Non-pigmented ciliary epithelial cell (primary cell): ENCODE measurements around the gene SNX10.

Experiments
- DNase-seq: peaks from one replicate; pipeline ENCODE4 v3.0.0-alpha.2; 2010; ENCODE audit warnings: low read depth

Gene SNX10

DNA sequence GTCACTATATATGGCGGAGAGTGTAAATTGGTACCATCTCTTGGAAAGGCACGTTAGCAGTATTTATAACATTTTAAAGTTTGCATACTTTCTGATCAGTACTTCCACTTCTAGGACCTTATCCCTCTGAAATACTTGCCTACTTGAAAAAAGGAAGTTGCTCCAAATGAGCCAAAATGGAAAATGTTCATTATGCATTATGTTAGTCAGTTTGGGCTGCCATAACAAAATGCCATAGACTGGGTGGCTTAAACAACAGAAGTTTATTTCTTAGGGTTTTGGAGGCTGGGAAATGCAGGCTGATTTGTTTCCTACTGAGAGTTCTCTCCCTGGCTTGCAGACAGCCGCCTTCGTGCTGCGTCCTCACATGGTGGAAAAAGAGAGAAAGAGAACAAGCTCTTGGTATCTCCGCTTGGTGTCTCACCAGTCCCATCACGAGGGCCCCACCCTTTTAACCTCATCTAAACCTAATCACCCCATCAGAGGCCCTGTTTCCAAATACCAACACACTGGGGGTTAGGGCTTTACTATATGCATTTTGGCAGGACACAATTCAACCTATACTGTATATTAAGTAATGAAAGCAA lies 6.9 kb downstream of the SNX10 start:
- DNase-seq: no peak

DNA sequence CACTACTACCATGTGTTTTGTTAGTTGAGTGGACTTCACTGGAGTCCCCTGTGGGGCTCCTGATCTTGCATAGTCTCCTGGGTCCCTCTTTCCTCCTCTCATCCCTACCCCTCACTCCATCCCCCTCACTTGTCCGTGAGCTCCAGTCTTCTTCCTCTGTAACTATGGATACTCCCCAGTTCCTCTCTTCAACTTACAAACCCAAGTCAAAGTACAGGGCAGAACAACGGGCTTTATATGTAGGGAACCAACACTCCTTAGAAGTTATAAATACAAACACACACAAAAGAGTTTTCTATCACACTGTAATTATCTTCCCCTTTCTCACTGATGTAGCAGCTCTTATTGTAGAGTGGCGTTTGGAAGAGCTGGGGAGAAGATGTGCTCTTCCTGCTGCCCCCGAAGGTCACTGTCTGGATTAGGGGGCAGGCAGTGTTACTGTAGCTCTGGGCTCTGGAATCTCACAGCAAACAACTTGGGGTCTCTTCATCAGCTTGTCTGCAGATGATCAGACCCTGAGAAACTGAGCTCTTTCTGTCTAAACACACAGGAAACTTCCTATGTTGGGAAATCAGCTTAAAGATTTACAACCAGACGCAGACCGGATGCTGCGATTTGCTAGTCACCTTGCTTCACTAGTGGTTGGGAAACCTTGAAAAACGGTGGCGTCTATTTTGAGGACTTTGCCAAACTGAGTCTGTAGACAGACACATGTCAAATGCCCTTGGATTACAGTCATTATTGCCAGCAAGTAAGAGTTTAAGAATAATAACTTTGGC lies 13.6 kb downstream of the SNX10 start:
- DNase-seq: no peak

DNA sequence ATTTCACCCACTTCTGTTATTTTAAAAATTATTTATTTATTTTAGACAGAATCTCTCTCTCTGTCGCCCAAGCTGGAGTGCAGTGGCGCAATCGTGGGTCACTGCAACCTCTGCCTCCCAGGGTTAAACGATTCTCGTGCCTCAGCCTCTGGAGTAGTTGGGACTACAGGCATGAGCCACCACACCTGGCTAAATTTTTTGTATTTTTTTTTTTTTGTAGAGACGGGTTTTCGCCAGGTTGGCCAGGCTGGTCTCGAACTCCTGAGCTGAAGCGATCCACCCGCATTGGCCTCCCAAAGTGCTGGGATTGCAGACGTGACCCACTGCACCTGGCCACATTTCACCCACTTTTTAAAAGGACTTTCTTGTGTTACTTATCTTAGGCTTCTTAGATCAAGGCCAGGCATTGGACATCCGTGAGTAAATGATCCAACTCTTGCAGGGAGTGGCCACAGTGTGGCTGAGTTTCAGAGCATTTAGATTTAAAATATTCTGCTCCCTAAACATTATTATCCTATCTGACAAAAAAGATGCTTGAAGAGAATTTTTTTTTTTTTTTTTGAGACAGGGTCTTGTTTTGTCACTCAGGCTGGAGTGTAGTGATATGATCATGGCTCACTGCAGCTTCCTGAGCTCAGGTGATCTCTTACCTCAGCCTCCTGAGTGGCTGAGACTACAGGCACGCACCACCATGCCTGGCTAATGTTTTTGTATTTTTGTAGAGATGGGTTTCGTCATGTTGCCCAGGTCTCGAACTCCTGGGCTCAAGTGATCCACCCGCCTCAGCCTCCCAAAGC lies 14.4 kb downstream of the SNX10 start:
- no peak for DNase-seq

- no peak for DNase-seq
Observed at GRCh38 chr7:26306790-26307189, 15.1 kb downstream of the SNX10 start.

GRCh38 chr7:26307226-26307625 lies 15.6 kb downstream of the SNX10 start:
- DNase-seq: no peak

GRCh38 chr7:26307791-26308190 lies 16.1 kb downstream of the SNX10 start:
- no peak for DNase-seq

- DNase-seq: no peak
Observed at GRCh38 chr7:26308551-26308950, 16.9 kb downstream of the SNX10 start.

DNA sequence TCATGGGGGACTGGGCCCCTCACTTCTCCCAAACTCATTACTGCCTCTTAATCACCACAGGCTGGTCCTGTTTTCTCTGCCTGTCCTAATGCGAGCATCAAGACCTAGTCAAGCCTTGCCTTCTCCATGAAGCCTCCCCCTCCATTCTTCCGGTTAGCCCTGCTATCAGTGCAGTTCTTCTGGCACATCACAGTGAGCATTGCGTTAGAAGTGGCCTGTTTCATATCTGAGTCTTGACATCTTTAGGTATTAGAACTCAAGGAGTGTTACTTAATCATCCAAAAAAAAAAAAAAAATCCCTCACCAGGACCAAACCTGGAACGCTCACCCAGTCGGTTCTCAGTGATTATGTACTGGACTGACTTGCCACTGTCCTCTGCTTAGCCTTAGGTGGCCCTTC lies 17.4 kb downstream of the SNX10 start:
- DNase-seq: no peak

GRCh38 chr7:26311798-26312197 lies 20.1 kb downstream of the SNX10 start:
- DNase-seq: no peak

GRCh38 chr7:26317211-26317610 lies 25.5 kb downstream of the SNX10 start:
- DNase-seq: no peak

- no peak for DNase-seq
Observed at GRCh38 chr7:26318921-26319320, 27.3 kb downstream of the SNX10 start.

GRCh38 chr7:26319636-26320035 lies 28.0 kb downstream of the SNX10 start:
- no peak for DNase-seq

DNA sequence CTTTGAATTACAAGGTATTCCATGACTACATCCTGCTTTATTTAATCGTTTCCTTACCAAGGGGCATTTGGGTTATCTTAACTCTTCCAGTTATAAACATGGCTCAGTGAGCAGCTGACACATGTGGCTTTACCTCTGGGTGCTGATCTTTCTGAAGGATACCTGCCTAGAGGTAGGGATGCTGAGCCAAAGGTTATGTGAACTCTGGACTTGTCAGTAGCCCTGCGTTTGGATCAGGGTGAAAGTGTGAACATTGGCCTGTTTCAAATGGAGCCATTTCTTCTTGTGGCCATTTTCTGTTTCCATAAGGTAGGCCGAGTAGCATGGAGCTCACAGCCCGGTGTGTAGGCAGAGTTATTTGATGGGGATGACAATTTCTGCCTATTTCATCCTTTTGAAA lies 29.2 kb downstream of the SNX10 start:
- DNase-seq: no peak

DNA sequence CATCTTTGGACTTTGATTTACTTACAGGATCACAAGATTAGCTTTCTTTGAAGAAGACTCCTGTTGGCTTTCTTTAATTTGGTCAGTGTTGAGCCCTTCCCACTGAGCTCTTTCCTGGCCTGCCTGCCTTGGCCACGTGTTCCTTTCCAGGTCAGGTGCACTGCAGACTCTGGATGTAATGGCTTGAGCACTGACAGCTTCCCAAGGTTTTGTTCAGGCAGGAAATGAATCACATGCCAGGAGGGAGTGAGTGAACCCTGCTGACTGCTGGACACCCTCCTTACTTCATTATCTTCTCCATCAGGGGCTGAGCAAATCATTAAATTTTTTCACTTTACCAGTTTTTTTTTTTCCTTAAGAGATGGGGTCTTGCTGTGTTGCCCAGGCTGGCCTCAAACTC lies 29.8 kb downstream of the SNX10 start:
- DNase-seq: no peak

DNA sequence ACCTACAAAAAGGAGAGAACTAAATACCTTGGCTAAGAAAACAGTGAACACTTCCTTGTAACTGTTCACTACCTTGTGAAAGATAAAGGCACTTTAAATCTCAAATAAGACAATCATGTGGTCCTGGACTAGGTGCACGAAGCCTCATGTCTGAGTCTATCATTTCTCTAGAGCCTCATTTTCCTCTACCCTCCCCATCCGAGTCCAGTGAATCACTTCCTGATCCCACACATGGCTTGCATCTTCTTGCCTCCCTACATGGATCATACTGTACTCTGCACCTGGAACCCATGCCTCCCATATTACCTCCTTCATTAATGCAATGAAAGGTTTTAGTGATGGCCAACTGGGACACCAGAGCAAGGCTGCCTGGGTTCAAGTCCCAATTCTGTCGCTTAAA lies 34.5 kb downstream of the SNX10 start:
- DNase-seq: no peak

- no peak for DNase-seq
Observed at GRCh38 chr7:26328498-26329390, 37.1 kb downstream of the SNX10 start.

- DNase-seq: no peak
Observed at GRCh38 chr7:26329520-26330255, 38.0 kb downstream of the SNX10 start.

DNA sequence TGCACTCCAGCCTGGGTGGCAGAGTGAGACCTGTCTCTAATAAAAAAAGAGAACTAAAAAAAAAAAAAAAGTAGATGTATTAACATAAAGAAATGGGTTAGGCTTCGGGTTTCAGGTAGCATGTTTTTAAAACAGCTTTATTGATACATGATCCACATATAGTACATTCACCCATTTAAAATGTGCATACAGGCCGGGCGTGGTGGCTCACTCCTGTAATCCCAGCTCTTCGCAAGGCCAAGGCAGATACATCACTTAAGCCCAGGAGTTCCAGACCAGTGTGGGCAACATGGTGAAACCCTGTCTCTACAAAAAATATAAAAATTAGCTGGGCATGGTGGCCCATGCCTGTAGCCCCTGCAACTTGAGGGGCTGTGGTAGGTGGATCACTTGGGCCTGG lies 39.5 kb downstream of the SNX10 start:
- no peak for DNase-seq

DNA sequence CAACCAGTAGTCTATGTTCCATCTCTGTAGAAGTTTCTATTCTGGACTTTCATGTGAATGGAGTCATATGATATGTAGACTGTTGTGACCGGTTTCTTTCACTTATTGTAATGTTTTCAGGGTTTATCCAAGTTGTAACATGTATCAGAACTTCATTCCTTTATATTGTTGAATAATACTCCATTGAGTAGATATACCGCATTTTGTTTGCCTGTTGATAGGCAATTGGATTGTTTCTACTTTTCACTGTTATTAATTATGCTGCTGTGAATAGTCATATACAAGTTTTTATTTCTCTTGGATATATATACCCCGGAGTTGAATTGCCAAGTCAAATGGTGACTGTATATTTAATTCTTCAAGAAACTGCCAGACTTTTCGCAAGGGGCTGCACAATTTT lies 40.1 kb downstream of the SNX10 start:
- DNase-seq: no peak

GRCh38 chr7:26332698-26333097 lies 41.0 kb downstream of the SNX10 start:
- no peak for DNase-seq

DNA sequence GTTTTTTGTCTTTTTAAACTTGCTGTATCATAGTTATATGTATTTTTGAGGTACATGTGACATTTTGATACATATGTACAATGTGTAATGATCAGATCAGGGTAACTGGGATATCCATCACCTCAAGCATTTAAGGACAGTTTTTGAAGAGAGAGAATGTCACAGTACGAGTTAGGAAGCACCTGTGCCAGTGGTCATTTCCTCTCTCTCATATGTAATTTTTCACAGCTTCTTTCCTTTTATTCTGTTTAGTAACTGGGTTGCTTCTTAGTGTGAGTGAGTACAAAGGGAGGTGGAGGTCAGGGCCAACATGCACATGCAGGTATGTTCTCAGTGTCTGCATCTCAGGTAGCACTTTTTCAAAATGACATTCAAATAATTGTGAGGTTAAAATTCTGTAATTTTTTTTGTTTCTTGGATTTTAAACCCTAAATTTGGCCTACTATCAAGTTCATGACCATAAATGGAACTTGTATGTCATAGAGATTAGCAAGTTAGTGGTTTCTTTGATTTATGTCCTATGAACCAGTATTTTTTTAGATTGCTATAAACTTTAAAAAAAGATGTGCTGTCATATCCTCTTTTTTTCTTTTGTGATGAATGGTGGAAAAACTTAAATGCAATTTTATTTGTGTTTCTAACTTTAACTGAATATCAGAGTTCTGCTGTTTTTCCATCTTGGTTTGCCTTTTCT lies 42.7 kb downstream of the SNX10 start:
- no peak for DNase-seq
